Breast epithelium (tissue), 4 donors: ENCODE data around the gene PLB1. TPM values are rescaled to one million over a fixed set of nuclear protein-coding genes. Genes with fewer than 3 reads are reported as not detected.

Experiments
- DNase-seq, 2 donors: peaks; one replicate each; pipeline ENCODE4 v3.0.0-alpha.2; 2019; ENCODE audit warnings: low spot score in 2 of 2
- H3K27ac ChIP-seq, 2 donors: fragments of 200-600 bp; sonication (generic) in 1 of 2; one replicate each; pipeline ENCODE4 v1.5.1; 2016 to 2019; ENCODE audit warnings: mild to moderate bottlenecking in 1 of 2
- H3K27me3 ChIP-seq, 2 donors: fragments of 200-600 bp; sonication (generic) in 1 of 2; one replicate each; pipeline versions ENCODE4 v1.5.1 to v1.6.0; 2017 to 2019; ENCODE audit warnings: control low read depth in 1 of 2, mild to moderate bottlenecking in 1 of 2
- H3K36me3 ChIP-seq: fragments of 200-600 bp; one replicate; pipeline ENCODE4 v1.5.1; 2019
- H3K4me1 ChIP-seq, 2 donors: fragments of 200-600 bp; sonication (generic); one replicate each; pipeline ENCODE4 v1.5.1; 2016 to 2019; ENCODE audit warnings: control low read depth in 1 of 2
- H3K4me3 ChIP-seq, 3 donors: fragments of 200-600 bp; sonication (generic); 1 replicate in 2 of 3; 2 replicates in 1 of 3; pipeline ENCODE4 v1.5.1; 2016 to 2019; ENCODE audit warnings: mild to moderate bottlenecking in 3 of 3, moderate library complexity in 2 of 3
- H3K9me3 ChIP-seq, 2 donors: fragments of 200-600 bp; sonication (generic) in 1 of 2; one replicate each; pipeline ENCODE4 v1.5.1; 2016 to 2019; ENCODE audit warnings: control low read depth in 1 of 2
- POLR2A ChIP-seq: fragments of 450-650 bp; IDR thresholded peaks from one replicate; pipeline ENCODE4 v1.6.1; 2016; ENCODE audit warnings: antibody characterized with exemption, mild to moderate bottlenecking, moderate library complexity
- POLR2AphosphoS5 ChIP-seq, 3 donors: sonication (generic); formaldehyde crosslinking; IDR thresholded peaks; one replicate each; pipeline ENCODE4 v1.6.1; 2017; ENCODE audit warnings: antibody characterized with exemption in 3 of 3
- intact Hi-C: fragments of 100-400 bp; cut with DNase I; formaldehyde crosslinking; loops from one replicate; pipeline ENCODE4 v1.15.1; 2023; ENCODE audit warnings: low total_unique reads
- total RNA-seq, 3 donors: library from RNA; depleted of rRNA; stranded (reverse); fragments of >200 nt; gene quantifications; one replicate each; pipeline ENCODE4 v1.1.0, GENCODE V29; 2016
- TF ChIP-seq, protein P1 (sequence below), 3 donors: fragments of 450-650 bp; IDR thresholded peaks; one replicate each; pipeline ENCODE4 v1.5.1; 2016 to 2017; ENCODE audit warnings: antibody characterized with exemption in 3 of 3, mild to moderate bottlenecking in 3 of 3, moderate library complexity in 3 of 3

The PLB1 gene
- total RNA-seq, 3 donors from 2014 or later, result 5.6 to 11.9 (median 8.8) TPM

DNA sequence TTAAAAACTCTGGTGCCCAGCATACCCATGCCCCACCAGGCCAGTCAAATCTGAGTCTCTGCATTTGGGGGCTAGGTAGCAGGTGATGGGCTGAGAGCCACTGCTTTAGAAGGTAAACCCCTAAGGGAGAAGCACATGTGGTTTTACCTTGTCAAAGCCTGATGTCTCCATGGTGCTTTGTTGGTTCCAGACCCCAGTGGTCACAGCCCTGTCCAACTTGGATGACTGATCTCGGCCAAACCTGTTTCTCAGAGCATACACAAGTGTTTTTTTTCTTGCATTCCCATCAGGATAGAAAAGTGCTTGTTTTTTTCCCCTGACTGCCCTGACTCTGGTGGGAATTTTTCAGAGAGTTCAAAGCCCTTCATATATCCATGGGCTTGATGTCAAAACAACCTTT is 13.5 kb downstream of the PLB1 start:
- H3K27me3 ChIP-seq, result no peaks in the 10 kb centered on the region
- intact Hi-C loops, result no loop called here
- H3K27ac ChIP-seq, result no peak overlapping the region
- no peak overlapping the region for H3K4me3 ChIP-seq
- no peaks in the 10 kb centered on the region for H3K9me3 ChIP-seq
- H3K36me3 ChIP-seq, result no peaks in the 10 kb centered on the region
- H3K4me1 ChIP-seq, result no peaks in the 10 kb centered on the region
- DNase-seq, result peak in 1 of 2 donors; percentile 20
- TF ChIP-seq, protein P1, sequence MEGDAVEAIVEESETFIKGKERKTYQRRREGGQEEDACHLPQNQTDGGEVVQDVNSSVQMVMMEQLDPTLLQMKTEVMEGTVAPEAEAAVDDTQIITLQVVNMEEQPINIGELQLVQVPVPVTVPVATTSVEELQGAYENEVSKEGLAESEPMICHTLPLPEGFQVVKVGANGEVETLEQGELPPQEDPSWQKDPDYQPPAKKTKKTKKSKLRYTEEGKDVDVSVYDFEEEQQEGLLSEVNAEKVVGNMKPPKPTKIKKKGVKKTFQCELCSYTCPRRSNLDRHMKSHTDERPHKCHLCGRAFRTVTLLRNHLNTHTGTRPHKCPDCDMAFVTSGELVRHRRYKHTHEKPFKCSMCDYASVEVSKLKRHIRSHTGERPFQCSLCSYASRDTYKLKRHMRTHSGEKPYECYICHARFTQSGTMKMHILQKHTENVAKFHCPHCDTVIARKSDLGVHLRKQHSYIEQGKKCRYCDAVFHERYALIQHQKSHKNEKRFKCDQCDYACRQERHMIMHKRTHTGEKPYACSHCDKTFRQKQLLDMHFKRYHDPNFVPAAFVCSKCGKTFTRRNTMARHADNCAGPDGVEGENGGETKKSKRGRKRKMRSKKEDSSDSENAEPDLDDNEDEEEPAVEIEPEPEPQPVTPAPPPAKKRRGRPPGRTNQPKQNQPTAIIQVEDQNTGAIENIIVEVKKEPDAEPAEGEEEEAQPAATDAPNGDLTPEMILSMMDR (IDR thresholded peaks at IDR 0.05), result no peak
- TF ChIP-seq POLR2AphosphoS5 (IDR thresholded peaks at IDR 0.05) (no peak), POLR2A (no peak)

DNA sequence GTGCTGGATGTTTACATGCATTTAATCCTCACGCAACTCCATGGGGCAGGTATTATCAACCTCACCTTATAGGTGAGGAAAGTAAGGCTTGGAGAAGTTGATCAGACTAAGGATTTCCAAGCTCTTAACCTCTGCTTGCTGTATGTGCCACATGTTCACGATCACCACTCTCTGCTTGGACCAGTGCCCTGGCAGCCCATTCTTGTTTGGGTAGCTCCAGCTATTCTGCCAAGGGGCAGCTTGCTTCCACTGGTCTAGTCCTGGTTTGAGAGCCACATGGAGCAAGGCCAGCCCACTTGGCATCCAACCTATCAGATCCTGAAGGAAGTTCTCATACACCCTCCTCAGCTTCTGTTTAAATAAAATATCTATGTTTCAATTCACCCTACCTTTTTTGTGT is 14.3 kb downstream of the PLB1 start:
- H3K4me1 ChIP-seq, result no peaks in the 10 kb centered on the region
- DNase-seq, result peak; percentile 80 to 81
- TF ChIP-seq POLR2A, result no peak
- TF ChIP-seq, protein P1 (IDR thresholded peaks at IDR 0.05), result no peak
- no peak for TF ChIP-seq POLR2AphosphoS5 (IDR thresholded peaks at IDR 0.05)
- no peaks in the 10 kb centered on the region for H3K9me3 ChIP-seq
- H3K27me3 ChIP-seq, result no peaks in the 10 kb centered on the region
- intact Hi-C loops, result no loop called here
- no peaks in the 10 kb centered on the region for H3K36me3 ChIP-seq
- peak overlapping the region in 1 of 2 donors; percentile 38 for H3K27ac ChIP-seq
- no peak overlapping the region for H3K4me3 ChIP-seq

DNA sequence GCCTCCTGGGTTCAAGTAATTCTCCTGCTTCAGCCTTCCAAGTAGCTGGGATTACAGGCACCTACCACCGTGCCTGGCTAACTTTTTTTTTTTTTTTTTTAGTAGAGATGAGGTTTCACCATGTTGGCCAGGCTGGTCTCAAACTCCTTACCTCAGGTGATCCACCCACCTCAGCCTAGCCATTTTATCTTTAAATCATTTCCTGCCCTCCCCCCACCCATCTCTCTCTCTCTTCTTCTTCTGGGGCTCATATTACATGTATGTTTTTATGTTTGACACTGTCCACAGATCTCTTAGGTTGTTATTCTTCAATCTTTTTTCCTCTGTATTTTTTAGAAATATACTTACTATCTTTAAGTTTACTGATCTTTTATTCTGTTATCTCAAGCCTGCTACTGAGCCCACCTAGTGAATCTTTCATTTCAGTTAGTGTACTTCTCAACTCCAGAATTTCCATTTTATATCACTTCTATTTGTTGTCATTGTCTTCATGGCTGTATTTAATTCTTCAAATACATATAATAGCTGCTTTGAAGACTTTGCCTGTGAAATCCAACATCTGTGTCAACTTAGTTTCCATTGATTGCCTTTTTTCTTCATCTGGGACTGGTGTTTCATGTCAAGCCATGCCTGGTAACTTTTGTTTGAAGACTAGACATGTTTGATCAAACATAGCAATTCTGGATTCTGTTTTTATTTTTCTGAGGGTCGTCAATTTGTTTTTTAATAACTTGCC is 16.2 kb downstream of the PLB1 start:
- no peak for DNase-seq
- TF ChIP-seq, protein P1 (IDR thresholded peaks at IDR 0.05), result no peak
- no peaks in the 10 kb centered on the region for H3K4me1 ChIP-seq

DNA sequence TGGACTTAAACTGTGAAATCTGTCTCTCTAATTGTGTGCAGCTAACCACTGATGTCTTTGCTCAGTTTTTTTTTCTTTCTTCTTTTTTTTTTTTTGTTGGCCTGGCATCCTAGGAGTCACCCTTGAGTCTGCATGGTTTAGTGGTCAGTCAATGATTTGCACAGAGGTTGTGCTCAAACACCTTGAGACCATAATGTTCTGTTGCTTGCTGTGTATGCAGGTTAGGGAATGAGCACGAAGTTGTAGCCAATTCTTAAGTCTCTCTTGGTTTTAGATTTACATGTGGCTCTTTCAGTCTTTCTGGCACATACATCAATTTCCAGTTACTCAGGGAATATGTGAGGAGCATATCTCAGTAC is 16.7 kb downstream of the PLB1 start:
- H3K36me3 ChIP-seq, result no peaks in the 10 kb centered on the region
- H3K4me3 ChIP-seq, result no peak overlapping the region
- intact Hi-C loops, result no loop called here
- DNase-seq, result no peak
- H3K4me1 ChIP-seq, result no peaks in the 10 kb centered on the region
- no peaks in the 10 kb centered on the region for H3K27me3 ChIP-seq
- no peaks in the 10 kb centered on the region for H3K9me3 ChIP-seq
- H3K27ac ChIP-seq, result no peak overlapping the region
- no peak for TF ChIP-seq POLR2AphosphoS5 (IDR thresholded peaks at IDR 0.05)

More for the DNA sequence above, 16.2 kb downstream of the PLB1 start:
- Histone ChIP-seq H3K4me3 (no peak overlapping the region), H3K9me3 (no peaks in the 10 kb centered on the region), H3K36me3 (no peaks in the 10 kb centered on the region), H3K27ac (no peak overlapping the region), H3K27me3 (no peaks in the 10 kb centered on the region)
- intact Hi-C loops, result no loop called here

DNA sequence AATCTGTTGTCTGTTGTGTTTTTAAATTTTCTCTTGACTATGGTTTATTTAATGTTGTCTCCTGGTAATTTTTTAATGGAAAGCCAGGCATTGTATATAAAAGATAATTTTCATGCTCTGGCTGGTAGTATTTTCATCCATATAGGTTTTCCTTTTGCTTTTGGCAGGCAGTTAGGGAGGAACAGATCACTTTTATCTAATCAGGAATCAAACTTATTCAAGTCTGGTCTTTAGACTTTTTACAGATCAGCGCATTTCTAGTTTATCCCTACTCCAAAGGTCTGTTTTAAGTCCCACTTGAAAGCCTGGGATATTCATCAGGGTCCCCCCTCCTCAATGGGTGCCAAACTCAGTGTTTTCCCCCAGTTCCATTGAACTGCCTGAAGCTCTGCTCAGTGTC is 17.2 kb downstream of the PLB1 start:
- Histone ChIP-seq H3K4me1 (no peaks in the 10 kb centered on the region), H3K9me3 (no peaks in the 10 kb centered on the region), H3K27me3 (no peaks in the 10 kb centered on the region), H3K36me3 (no peaks in the 10 kb centered on the region), H3K4me3 (no peak overlapping the region), H3K27ac (no peak overlapping the region)
- DNase-seq, result no peak
- no peak for TF ChIP-seq POLR2AphosphoS5 (IDR thresholded peaks at IDR 0.05)
- intact Hi-C loops, result no loop called here

DNA sequence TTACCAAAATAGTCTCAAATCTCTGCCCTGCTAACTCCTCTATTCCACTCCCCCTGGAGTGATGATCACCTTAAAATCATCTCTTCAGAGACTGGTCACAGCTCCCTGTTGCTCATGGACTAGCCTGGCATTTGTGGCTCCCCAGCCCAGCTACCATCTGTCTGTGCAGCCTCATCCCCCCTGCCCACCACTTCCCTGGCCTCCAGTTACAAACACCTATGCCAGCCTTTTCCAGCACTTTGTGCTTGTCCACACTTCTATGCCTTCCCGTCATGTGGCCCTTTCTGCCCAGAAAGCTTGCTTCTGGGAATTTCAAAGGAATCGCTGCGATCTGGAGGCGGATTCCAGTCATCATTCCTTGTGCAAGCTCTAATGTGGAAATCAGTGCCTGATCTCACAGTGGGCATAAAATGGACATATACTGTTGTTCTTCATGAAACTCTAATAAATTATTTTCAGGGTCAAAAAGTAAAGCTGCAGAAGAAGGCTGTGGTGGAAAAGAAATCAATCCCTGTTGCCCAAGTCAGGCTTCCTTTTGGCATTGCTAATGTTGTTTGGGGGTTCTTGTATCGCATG is 19.4 kb downstream of the PLB1 start:
- Histone ChIP-seq H3K27me3 (no peaks in the 10 kb centered on the region), H3K9me3 (no peaks in the 10 kb centered on the region), H3K36me3 (no peaks in the 10 kb centered on the region), H3K4me3 (no peak overlapping the region), H3K27ac (no peak overlapping the region), H3K4me1 (no peaks in the 10 kb centered on the region)
- DNase-seq, result no peak
- intact Hi-C loops, result no loop called here
- TF ChIP-seq, protein P1 (IDR thresholded peaks at IDR 0.05), result no peak
- TF ChIP-seq POLR2A (no peak), POLR2AphosphoS5 (IDR thresholded peaks at IDR 0.05) (no peak)
